ENCODE measurements around the gene MAFF.
"Not testable (repeated sequence)": the region's sequence is repeated elsewhere in the genome, so short reads cannot be mapped to it uniquely, and the experiment has no call there.

Gene MAFF

DNA sequence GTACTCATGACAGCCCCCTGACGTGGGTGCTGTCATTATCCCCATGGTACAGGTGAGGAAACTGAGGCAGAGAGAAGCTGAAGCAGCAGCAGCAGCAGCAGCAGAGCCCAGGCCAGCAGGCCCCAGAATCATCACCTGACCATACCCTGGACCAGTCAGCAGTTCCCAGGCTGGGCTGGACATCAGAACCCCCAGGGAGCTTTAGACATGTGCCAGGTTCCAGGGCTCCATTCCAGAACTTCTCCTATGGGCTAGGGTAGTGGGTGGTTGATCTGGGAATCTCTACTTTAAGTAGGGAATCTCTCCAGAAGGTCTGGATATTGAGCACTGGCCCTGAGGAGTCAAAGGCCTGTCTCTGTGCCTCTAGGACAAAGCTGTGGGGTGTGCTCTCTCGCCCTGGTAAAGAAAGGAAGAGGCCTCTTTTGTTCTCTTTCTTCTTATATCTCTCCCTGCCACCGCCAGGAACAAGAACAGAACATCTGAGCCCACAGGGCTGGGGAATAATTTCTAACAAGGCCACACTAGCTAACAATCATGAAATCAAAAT is 26.6 kb downstream of the MAFF start:
- FAIRE-seq = no peak

DNA sequence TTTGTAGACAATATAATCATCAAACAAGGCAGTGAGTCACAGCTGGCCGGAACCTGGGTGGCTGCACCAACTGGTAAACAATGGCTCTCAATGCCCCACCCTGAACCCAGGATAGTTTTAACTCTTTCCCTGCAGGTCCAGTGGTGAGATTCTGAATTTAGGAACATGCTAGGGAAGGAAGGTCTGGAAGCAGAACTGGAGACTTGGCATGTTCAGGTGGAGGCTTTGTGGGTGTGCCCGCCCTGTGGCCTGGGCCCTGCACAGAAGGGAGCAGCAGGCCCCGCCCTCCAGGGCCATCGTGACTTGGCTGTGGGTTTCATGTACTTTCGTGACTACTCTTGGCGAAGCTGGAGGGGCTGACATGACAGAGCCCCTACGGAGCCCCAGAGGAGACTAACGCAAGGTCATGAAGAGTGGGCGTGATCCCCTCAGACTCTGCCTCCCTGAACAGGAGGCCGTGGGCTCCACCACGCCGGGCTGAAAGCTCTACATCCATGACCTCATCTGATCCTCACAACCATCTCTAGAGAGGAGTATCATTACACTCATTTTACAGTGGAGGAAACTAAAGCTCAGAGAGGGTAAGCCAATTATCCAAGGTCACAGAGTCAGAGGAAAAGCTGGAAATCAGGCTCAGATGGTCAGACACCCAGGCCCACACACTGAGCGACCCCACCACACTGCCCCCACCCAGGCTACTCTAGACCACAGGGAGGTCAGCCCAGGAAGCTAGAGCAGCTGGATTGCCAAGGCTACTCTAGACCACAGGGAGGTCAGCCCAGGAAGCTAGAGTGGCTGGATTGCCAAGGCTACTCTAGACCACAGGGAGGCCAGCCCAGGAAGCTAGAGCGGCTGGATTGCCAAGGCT is 27.3 kb downstream of the MAFF start:
- no peak for FAIRE-seq

DNA sequence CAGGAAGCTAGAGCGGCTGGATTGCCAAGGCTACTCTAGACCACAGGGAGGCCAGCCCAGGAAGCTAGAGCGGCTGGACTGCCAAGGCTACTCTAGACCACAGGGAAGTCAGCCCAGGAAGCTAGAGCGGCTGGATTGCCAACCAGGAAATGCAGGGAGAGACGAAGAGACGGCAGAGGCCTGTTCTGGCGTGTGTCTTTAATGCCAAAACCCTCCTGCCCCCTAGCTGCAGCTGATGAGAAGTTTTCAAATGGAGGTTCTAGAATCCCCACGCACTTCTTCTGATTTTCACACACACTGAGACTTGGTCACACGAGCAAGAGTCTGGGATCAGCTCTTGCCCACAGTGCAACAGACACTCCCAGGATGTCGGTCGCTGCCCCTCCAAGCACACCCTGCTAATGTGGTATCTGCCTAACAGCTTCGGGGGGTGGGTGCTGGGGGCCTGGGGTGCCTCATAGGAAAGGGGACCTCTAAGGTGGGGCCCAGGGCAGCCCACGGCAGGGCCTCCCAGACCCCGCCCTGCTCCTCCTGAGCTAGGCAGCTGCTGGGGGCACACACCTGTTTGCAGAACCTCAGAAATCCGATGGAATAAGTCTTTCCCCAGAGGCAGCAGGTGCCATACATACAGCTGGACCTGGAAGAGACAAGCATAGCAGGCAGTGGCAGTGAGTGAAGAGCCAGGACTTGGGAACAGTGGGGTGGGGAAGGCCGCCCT is 28.5 kb downstream of the MAFF start:
- FAIRE-seq = no peak

DNA sequence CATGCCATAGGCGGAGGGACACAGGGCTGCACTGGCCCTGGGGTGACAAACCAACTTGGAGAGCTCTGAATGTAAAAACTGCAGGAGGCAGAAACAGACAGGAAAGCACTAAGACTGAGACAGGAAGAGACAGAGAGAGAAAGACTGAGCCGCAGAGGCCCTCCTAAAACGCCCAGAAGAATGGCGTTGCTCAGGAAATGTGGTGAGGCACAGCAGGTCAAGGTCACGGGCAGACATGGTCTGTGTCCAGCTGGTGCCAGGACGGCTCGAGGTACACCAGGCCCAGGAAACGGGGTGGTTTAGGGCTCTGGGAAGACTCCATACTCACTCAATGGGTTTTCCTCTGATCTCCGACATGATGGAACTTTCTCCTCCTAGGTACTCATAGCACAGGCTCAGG is 29.1 kb downstream of the MAFF start:
- FAIRE-seq = no peak

DNA sequence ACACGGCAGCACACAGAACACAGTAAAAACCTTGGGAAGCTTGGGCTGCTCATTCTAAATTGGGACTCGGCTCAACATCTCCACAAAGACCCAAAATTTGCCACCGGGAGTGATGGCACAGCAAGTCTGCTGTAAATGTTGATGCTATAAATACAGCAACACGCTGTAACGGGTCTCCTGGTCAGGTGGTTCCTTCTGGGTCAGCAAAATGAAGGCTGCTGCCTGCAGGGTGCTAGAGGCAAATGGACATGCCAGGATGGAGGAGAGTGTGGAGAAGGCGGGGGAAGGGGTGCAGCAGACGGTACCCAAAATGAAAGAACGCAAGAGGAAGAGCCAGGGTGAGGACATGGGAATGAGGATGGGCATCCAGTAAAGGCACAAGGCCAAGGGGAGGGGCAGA is 30.4 kb downstream of the MAFF start:
- no peak for FAIRE-seq

DNA sequence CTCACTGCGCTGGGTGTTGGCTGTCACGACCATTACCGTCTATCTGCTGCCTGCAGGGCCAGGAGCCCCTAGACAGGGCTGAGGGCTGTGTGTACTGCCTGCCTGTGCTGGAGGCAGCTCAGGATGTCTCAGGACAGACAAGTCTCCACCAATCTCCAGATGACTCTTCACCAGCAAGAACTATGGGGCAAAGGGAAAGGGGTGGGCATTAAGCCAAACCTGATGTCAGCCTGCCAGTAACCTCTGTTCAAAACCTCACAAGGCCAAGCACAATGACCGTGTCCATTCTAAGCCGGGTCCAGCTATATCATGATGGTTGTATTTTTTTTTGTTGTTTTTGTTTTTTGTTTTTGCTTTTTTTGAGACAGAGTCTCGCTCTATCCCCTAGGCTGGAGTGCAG is 31.6 kb downstream of the MAFF start:
- FAIRE-seq = no peak

DNA sequence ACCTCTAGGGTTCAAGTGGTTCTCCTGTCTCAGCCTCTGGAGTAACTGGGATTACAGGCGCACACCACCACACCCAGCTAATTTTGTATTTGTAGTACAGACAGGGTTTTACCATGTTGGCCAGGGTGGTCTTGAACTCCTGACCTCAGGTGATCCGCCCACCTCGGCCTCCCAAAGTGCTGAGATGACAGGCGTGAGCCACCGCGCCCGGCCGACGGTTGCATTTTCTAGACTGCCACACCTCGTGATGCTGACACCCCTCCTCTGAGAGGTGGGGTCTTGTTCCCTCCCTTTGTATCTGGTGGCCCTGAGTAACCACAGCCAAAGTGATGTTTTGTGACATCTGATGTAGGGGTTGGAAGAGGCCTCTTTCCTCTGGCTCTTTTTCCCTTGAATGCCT is 32.1 kb downstream of the MAFF start:
- FAIRE-seq = not testable (repeated sequence)

DNA sequence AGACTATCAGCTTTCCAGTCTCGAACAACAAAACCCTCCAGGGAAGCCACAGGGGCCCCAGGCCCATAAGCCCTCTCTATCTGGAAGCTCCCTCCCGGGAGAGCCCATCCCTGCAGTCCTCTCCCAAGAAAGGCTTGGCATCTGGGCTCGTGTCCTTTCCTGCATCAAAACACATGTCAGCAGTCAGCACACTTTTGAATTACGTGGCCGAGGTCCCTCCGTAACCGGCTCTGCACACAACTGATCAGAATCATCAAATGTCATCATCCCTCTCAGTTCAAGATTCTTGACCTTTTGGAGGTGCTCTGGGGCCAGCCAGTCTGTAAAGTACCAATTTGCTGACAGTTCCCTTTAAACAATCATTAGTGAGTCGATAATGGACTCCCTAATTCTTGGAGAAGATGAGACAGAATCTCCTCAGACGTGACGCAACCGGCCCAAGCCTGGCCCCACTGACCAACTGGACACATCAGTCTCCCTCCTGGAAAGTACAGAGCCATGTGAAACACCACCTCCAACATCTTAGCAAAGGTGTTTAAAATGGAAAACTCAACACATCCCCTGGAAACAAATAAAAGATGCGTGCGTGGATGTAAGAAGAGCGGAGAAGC is 33.6 kb downstream of the MAFF start:
- FAIRE-seq = no peak

DNA sequence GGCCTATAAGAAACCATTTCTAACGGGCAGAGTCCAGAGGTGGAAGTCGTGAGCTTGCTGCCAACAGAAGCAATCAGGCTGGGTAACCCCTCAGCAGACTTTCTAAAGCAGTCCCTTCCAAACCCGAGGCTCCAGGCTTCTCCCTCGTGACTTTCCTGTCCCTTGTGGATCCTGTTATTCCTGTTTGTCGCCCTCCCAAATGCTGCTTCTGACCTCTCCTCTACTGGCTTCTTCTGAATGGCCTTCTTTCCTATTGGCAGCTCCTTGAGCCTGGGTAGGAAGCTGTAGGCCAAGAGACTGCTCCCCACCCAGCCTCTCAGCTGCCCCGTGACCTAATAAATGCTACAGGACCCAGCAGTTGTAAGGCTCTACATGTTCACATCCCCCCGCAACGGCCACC is 35.0 kb downstream of the MAFF start:
- no peak for FAIRE-seq

DNA sequence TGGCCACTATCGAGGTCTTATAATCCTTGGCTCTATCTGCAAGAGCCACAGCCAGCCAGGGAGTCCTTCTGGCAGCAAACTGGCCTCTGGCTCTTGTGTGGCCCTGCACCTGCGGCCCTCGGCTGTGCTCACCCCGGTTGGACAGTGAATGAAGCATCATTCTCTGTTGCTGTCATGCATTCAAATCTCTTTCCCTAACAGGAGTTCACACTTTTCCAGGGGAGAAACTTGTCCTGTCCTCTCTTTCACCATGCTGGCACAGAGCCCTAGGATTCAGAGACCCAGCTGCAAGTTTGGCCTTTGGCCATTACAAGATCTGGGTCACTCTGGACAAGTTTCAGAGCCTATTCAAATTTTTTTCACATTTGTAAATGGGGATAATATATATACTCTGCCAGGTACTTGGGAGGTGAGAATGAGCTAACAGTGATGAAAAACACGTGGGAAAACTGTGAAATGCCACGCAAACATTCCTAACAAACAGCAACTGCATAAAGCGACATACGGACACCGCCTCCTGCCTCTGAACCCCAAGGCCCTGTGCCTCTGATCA is 36.8 kb downstream of the MAFF start:
- no peak for FAIRE-seq

DNA sequence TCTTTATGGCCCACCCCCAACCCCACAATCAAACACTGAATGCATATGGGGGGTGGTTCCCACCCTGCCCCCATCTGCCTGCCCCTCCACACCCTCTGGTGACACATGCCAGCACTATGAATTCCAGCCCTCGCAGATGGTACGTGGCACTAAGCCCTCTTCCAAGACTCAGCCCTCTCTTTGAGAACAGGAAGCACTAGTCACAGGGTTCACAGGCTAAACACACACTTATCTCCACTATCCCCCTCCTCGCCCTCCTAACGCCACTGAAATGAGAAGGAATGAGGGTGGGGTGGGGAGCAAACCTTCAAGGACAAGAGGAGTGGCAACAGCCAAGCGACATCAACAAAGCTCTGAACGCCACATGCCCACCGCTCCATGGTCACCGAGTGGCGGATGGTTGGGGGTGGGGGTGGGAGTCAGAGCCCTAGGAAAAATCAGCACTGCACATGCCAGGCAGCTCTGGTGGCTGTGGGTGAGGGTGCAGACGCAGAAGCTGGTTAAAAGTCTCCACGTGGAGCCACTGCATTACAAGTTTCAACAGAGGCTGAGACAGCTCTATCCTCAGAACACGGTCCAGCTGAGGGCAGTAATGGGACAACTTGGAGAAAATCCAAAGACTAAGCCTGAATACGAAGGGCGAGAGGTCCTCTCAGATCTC is 37.4 kb downstream of the MAFF start:
- no peak for FAIRE-seq

DNA sequence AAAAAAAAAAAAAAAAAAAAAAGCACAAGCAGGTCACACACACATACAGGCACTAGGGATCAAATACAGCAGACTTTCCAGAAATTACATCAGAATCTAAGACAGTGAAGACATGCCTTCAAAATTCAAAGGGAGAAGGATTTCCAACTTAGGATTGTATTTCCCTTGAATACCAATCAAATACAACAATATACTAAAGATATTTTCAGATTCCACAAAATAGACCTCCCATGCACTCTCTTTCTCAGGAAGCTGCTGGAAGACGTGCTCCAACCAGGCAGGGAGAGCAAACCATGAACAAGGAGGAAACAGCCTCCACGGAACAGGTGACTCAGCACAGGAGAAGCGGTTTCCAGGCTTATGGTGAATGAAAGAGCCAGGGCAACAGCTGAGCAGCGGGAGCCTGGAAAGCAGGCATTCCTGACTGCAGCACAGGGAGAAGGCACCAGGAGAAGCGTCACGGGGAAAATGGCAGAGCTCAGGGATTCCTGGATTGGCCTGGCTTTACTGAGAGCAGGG is 39.0 kb downstream of the MAFF start:
- no peak for FAIRE-seq

DNA sequence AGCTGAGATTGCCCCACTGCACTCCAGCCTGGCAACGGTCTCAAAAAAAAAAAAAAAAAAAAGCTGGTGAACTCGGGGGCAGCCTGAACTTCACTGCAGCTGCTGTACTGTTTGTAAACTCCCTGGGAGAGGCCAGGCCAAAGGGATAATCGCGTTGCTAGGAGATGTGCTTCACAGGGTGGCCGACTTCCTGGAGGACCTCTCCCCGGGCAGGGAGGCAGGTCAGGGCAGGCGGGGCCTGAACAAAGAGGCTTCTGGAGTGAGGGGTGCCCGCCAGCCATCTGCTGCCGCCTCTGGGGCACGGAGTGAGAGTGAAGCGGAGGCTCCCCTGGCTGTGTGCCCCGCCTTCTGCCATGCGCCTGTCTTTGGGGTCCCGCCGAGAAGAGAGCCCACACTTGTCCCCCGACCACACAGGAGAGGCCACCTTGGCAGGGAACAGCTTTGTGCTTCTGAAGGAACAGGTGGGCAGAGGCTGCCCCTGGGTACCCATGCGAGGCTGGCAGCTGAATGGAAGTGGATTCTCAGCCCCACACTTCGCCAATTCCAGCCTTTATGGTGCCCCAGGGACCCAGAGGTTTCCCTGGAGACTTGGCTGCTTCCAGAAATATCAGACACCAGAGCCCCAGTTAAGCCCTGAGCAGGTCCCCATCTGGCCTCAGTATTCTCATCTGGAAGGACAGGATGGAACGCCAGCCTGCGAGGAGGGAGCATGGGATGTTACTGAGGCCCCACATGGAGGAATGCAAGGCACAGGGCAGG is 41.4 kb downstream of the MAFF start:
- FAIRE-seq = no peak

DNA sequence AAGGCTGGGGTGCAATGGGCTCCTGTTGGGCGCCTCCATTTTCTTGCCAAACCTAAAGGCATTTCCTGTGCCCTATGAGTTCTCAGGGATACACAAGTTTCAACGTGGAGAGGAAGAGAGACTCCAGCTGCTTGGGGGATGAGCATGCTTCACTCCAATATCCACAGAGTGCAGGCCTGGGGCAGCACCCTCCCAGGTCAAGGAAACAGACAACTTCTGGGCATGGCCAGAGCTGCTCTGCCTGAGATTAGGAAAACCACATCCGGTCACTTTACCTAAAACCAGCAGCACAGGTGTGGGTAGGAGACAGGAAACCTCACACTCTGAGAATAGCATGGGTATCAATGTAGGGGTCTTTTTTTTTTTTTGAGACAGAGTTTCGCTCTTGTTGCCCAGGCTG is 42.3 kb downstream of the MAFF start:
- FAIRE-seq = no peak

DNA sequence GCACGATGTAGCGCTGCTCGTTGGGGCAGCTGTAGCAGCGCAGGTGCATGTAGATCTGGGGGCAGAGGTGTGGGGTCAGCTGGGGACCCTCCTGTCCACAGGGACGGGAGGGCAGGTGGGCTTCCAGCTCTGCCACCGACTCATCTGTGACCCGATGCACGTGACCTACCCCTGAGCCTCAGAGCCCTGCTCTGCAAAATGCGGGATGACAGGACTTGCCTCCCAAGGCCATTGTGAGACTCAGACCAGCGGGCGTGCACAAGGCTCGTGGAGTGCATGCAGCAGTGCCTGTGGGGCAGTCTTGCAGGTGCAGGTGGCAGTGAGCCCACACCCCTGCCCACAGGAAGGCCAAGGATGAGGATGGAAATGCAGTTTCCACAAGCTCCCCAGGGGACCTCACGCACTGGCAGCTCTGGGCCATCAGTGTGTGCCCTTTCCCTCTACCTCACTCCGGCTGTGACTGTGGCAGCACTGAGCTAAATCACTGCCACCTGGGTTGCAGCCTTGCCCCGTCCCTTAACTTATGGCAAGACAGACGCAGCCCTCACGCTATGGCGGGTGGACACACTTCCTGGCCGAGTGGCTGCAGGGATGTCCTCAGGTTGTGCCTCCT is 44.4 kb downstream of the MAFF start:
- FAIRE-seq = no peak

DNA sequence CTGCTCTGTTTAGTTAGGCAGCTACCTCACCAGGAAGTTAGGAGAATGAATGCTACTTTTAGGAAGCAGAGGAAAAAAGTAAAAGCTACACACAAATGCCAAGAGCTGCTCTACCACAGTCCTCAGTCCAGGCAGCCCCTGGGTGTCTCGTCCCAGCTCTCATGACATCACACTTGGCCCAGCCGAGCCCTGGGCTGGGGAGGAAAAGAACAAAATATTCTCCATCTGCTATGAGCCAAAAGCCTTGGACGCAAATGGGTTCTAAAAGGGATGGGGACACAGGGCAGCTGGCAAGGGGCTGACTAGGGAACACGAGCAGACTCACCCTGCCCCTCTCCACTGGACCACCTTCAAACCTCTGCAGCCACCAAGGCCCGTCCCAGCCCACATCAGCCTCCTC is 44.9 kb downstream of the MAFF start:
- no peak for FAIRE-seq

DNA sequence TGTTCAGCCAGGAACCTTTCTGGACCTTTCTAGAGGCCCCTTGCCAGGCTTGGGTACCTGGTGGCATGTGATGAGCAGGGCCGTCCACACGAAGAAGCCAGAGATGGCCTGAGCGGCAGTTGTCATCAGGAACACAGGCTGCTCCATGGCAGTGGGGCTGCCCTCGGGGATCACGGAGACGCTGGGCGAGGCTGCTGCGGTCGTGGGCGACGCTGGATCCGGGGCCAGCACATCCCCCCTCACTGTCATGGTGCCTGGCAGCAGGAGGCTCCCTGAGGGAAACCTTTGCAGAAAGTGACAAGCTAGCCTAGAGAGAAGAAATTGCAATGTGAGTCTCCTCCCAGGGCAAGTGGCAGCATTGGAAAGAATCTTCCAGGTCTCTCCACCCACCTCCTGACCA is 45.9 kb downstream of the MAFF start:
- no peak for FAIRE-seq

DNA sequence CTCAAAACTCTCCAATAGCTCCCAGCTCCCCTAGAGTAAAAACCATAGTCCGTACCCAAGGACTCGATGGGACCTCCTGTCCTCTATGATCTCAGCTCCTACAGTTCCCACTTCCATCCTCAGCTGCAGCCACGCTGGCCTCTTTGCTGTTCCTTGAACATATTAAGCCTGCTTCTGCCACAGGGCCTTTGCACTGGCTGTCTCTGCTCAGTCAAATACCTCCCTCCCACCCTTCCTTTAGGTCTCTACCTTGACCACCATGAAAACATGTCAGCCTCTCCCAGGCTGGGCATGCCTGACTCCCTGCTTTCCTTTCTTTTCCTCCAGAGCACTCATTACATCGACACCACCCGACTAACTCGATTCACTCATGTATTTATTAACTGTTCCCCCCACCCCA is 46.5 kb downstream of the MAFF start:
- no peak for FAIRE-seq

DNA sequence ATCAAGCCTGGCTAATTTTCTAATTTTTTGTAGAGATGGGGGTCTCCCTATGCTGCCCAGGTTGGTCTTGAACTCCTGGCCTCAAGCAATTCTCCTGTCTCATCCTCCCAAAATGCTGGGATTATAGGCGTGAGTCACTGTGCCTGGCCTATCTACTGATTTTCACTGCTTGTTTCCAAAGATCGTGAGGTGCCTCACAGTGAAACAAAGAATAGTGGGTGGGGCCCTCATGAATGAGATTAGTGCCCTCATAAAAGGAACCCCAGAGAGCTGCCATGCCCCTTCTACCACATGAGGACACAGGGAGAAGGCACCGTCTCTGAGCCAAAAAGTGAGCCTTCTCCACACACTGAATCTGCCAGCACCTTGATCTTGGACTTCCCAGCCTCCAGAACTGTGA is 47.5 kb downstream of the MAFF start:
- FAIRE-seq = no peak

DNA sequence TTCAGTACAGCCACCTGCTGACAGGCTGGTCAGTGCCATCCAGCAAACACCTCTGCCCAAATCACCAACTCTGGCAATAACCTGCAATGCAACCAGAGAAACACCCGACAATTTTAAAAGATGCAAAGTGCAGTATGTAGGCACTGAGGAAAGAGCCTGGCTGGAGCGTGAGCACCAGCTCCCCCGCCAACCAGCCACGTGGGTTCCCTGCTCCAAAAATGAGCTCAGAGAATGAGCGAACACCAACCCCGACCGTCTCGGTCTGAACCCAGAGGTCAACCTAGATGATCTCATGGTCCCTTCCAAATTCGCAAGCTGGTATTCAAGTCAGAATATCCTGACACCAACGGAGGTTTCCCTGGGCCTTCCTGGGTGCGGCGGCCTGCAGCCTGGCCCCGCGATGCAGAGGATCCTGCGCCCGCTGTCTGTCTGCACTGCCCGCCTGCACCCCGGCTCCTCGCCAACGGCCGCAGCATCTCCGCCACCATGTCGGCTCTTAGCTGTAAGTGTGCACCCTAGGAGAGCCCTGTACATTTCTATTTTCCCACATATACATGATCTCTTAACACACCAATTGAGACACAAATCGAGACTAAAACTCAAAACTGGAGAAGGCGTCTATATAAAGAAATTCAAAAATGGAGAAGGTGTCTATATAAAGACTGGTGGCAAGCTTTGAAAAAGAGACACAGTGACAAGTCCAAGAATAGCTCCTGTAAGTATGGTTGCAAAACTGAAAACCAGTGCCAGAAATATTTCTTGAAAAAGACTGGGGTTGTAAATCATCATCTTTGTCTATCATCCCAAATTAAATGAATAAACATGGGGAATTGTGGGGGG is 48.2 kb downstream of the MAFF start:
- no peak for FAIRE-seq
